Pancreas (tissue), 10 donors: ENCODE results near the gene CEBPG. TPM values are rescaled to one million over a fixed set of nuclear protein-coding genes. Genes with fewer than 3 reads are reported as not detected.

Source experiments
- ATAC-seq, 4 donors: fragments of 200-7000 bp; cut with Tn5 transposase; one replicate each; pipeline versions ENCODE4 v1.8.0 to v1.9.1; 2020; ENCODE audit warnings: mild to moderate bottlenecking in 4 of 4, moderate library complexity in 4 of 4
- DNase-seq, 6 donors: peaks; one replicate each; pipeline ENCODE4 v3.0.0-alpha.2; 2020
- FAIRE-seq: peaks from 2 replicates; lab custom pipeline; 2012; peaks lifted over from hg19 to GRCh38; lab: Jason Lieb, UNC
- H3K27ac ChIP-seq, 4 donors: fragments of 200-600 bp; sonication (generic); 1 replicate in 3 of 4; 2 replicates in 1 of 4; pipeline versions ENCODE4 v1.5.0 to v1.8.0; 2020
- H3K27me3 ChIP-seq, 4 donors: fragments of 200-600 bp; one replicate each; pipeline ENCODE4 v1.8.0; 2021
- H3K36me3 ChIP-seq, 3 donors: fragments of 200-600 bp; sonication (generic) in 1 of 3; one replicate each; pipeline versions ENCODE4 v1.5.0 to v1.8.0; 2020 to 2021
- H3K4me1 ChIP-seq, 3 donors: fragments of 200-600 bp; one replicate each; pipeline ENCODE4 v1.8.0; 2021
- H3K4me3 ChIP-seq, 4 donors: fragments of 200-600 bp; sonication (generic) in 2 of 4; one replicate each; pipeline versions ENCODE4 v1.5.0 to v1.8.0; 2020 to 2021
- H3K9me3 ChIP-seq, 4 donors: fragments of 200-600 bp; one replicate each; pipeline ENCODE4 v1.8.0; 2021
- CTCF ChIP-seq, 4 donors: fragments of 200-600 bp; sonication (generic) in 3 of 4; IDR thresholded peaks; one replicate each; pipeline versions ENCODE4 v1.5.0 to v1.8.0; 2021; ENCODE audit warnings: antibody characterized with exemption in 4 of 4
- WGBS, 2 donors: extraction: QIAGEN DNeasy Blood & Tissue Kit; methylation state at CpG; one replicate each; pipeline ENCODE4 v1.1.7; 2013; 5-methylcytosine and 5-hydroxymethylcytosine counted together
- intact Hi-C, 3 donors: fragments of 100-400 bp; cut with DNase I; formaldehyde crosslinking; loops; one replicate each; pipeline versions ENCODE4 v1.11.1 to v1.14.2; 2022
- polyA plus RNA-seq, 2 donors: library from polyadenylated mRNA; stranded (reverse); fragments of 200-250 nt; gene quantifications; one replicate each; pipeline ENCODE4 v1.2.3, GENCODE V29; 2013
- total RNA-seq, 6 donors: library from RNA; stranded (reverse); fragmentation: NEBNext Ultra II Directional in 4 of 6; extraction: Animal tissue kit (Norgen Biotek cat#: 25700) in 4 of 6; gene quantifications; one replicate each; pipeline versions ENCODE4 v1.2.1 to v1.2.4, GENCODE V29; 2021 to 2023
- donor health status: healthy with polysubstance abuse.
- donor health status: DM: no; HTN: no; CAD: no; lungs with moderate emphysema.
- donor health status: DM: no; HTN: no; CAD: no.
- donor health status: control.
- donor health status: control.
- donor health status: Bipolar disorder and iron deficiency.
- donor health status: DM: yes; HTN: yes; CAD: no.
- donor health status: DM: no; HTN: no; CAD: no.
- donor health status: DM: no; HTN: no; CAD: no.
- donor health status: DM: yes; HTN: yes; CAD: no.

The CEBPG gene
- total and polyA plus RNA-seq, 8 donors, result 6.2 to 34.5 (median 9.4) TPM

GRCh38 chr19:33387351-33388230 lies 14.1 kb downstream of the CEBPG start:
- 95% methylated on average over 39 of the region's 39 CpGs for WGBS, 2 donors
- DNase-seq (peak in 3 of 6 donors; percentile 20 to 75 (median 53)), FAIRE-seq (no peak), ATAC-seq (no peak)
- no peak overlapping the region for H3K27ac ChIP-seq
- intact Hi-C loops, result no loop called here
- H3K36me3 ChIP-seq, result no peaks in the 10 kb centered on the region
- no peak for TF ChIP-seq CTCF (IDR thresholded peaks at IDR 0.05)
- H3K4me1 ChIP-seq, result peaks cover 13 to 21% (median 13%) of the 10 kb centered on the region in 3 donors
- no peaks in the 10 kb centered on the region for H3K9me3 ChIP-seq
- H3K4me3 ChIP-seq, result no peak overlapping the region
- no peaks in the 10 kb centered on the region for H3K27me3 ChIP-seq

GRCh38 chr19:33388231-33388724 lies 14.8 kb downstream of the CEBPG start:
- FAIRE-seq (no peak), DNase-seq (peak in 1 of 6 donors; percentile 29), ATAC-seq (peak in 1 of 4 donors; percentile 15)
- Histone ChIP-seq H3K9me3 (no peaks in the 10 kb centered on the region), H3K27me3 (no peaks in the 10 kb centered on the region), H3K4me1 (peaks cover 13 to 22% (median 14%) of the 10 kb centered on the region in 3 donors), H3K36me3 (no peaks in the 10 kb centered on the region), H3K4me3 (no peak overlapping the region), H3K27ac (no peak overlapping the region)
- intact Hi-C loops, result no loop called here
- TF ChIP-seq CTCF (IDR thresholded peaks at IDR 0.05), result no peak
- 84 to 89% methylated on average over 13 of the region's 13 CpGs for WGBS, 2 donors

GRCh38 chr19:33388725-33389420 lies 15.4 kb downstream of the CEBPG start:
- no peak for ATAC-seq
- no peak overlapping the region for H3K4me3 ChIP-seq

GRCh38 chr19:33389421-33390100 lies 16.1 kb downstream of the CEBPG start:
- no peak for ATAC-seq
- Histone ChIP-seq H3K27me3 (no peaks in the 10 kb centered on the region), H3K4me1 (peaks cover 13 to 22% (median 14%) of the 10 kb centered on the region in 3 donors), H3K9me3 (no peaks in the 10 kb centered on the region), H3K4me3 (no peak overlapping the region), H3K36me3 (no peaks in the 10 kb centered on the region), H3K27ac (peak overlapping the region in 2 of 4 donors; percentile 13 to 57)
- TF ChIP-seq CTCF (IDR thresholded peaks at IDR 0.05), result no peak
- DNase-seq, result peak in 3 of 6 donors; percentile 30 to 75 (median 56)
- 82 to 85% methylated on average over 19 to 22 of the region's 22 CpGs for WGBS, 2 donors
- intact Hi-C loops, result no loop called here
- no peak for FAIRE-seq

More at GRCh38 chr19:33388725-33389420, 15.4 kb downstream of the CEBPG start:
- no peak for TF ChIP-seq CTCF (IDR thresholded peaks at IDR 0.05)
- peak overlapping the region in 1 of 4 donors; percentile 57 for H3K27ac ChIP-seq
- peaks cover 13 to 22% (median 14%) of the 10 kb centered on the region in 3 donors for H3K4me1 ChIP-seq
- H3K27me3 ChIP-seq, result no peaks in the 10 kb centered on the region
- H3K36me3 ChIP-seq, result no peaks in the 10 kb centered on the region
- intact Hi-C loops, result no loop called here
- DNase-seq (peak in 3 of 6 donors; percentile 10 to 69 (median 28)), FAIRE-seq (no peak)
- WGBS, 2 donors, result 92 to 93% methylated on average over 28 of the region's 28 CpGs
- no peaks in the 10 kb centered on the region for H3K9me3 ChIP-seq
